HG03378 (cell line): ENCODE data around the gene TMEM181.

Experiments
- ATAC-seq: cut with Tn5 transposase; IDR thresholded peaks from one replicate; pipeline ENCODE4 v1.9.1; 2021; ENCODE audit warnings: mild to moderate bottlenecking, moderate library complexity; ENCODE audit not compliant: unreplicated experiment

TMEM181 gene

DNA sequence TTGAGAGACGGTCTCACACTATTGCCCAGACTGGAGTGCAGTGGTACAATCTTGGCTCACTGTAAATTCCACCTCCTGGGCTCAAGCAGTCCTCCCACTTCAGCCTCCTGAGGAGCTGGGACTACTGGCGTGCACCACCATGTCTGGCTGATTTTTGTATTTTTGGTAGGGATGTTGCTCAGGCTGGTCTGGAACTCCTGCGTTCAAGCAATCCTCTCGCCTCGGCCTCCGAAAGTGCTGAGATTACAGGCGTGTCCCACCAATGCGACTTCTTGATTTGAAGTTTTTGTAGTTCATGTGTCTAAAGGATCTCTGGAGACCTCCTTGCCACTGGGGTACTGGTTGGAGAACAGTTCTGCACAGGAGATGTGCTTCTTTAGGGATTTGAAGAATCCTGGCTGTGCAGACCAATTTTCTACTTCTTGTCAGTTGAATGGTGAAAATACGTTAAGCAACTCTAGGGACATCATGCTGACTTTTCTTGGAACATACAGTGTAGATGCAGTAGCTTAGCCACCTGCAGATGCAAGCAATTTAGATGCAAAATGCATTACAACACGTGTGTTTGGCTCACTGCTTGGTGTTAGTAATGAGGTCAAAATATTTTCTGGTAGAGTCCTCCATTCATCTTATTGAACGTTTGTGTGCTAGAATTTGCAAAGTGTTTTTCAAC, 118.2 kb downstream of the TMEM181 start:
- ATAC-seq, result no peak

GRCh38 chr6:158680015-158680414, 120.1 kb downstream of the TMEM181 start:
- ATAC-seq, result no peak

- no peak for ATAC-seq
These were observed 120.6 kb downstream of the TMEM181 start for GRCh38 chr6:158680481-158680880.

- no peak for ATAC-seq
These were observed 124.4 kb downstream of the TMEM181 start for GRCh38 chr6:158684311-158684710.

DNA sequence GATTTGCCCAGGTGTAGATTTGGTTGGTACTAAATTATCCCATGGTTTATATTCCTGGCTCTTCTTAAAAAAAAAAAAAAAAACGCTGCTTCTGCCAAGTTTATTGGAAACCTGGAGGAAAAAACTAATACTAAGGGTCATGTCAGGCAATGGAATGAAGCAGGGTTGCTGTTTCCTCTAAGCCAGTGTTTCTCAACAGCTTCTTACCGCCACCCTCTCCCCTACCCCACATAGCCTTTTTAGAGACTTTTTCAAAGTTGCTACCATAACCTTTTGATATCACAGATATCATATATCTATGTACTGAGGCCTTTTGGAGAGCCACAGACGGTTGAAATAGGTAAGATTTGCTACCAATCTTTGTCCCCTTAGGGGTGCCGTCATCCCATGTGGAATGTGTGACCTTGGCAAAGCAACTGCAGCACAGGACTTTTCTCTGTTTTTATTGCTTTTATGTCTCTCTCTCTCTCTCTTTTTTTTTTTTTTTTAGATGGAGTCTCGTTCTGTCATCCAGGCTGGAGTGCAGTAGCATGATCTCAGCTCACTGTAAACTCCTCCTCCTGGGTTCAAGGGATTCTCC, 124.9 kb downstream of the TMEM181 start:
- no peak for ATAC-seq
